Amniotic stem cell (primary cell): ENCODE results near the gene SMIM5.

Experiments used
- DNase-seq: peaks from one replicate; lab custom pipeline; 2025; lab: John Stamatoyannopoulos, UW

Gene SMIM5

GRCh38 chr17:75603123-75603522, 30.1 kb upstream of the SMIM5 start:
- DNase-seq, result no peak

GRCh38 chr17:75604034-75604695, 29.1 kb upstream of the SMIM5 start:
- DNase-seq, result no peak

- no peak for DNase-seq
These were observed 27.4 kb upstream of the SMIM5 start for GRCh38 chr17:75605790-75606189.

- DNase-seq, result no peak
These were observed 26.1 kb upstream of the SMIM5 start for GRCh38 chr17:75607086-75607485.

GRCh38 chr17:75610103-75610984, 22.9 kb upstream of the SMIM5 start:
- DNase-seq, result no peak

- no peak for DNase-seq
These were observed 21.3 kb upstream of the SMIM5 start for GRCh38 chr17:75611851-75612429.

- DNase-seq, result no peak
These were observed 20.2 kb upstream of the SMIM5 start for GRCh38 chr17:75612906-75613626.

GRCh38 chr17:75614006-75614405, 19.2 kb upstream of the SMIM5 start:
- no peak for DNase-seq

- DNase-seq, result no peak
These were observed 18.5 kb upstream of the SMIM5 start for GRCh38 chr17:75614556-75615270.

- DNase-seq, result no peak
These were observed 17.9 kb upstream of the SMIM5 start for GRCh38 chr17:75615301-75615700.

- DNase-seq, result no peak
These were observed 16.6 kb upstream of the SMIM5 start for GRCh38 chr17:75616521-75617122.

- no peak for DNase-seq
These were observed 16.0 kb upstream of the SMIM5 start for GRCh38 chr17:75617218-75617617.

- DNase-seq, result no peak
These were observed 15.6 kb upstream of the SMIM5 start for GRCh38 chr17:75617675-75618074.

GRCh38 chr17:75619506-75620431, 13.5 kb upstream of the SMIM5 start:
- no peak for DNase-seq

- DNase-seq, result no peak
These were observed 11.7 kb upstream of the SMIM5 start for GRCh38 chr17:75621489-75621888.

GRCh38 chr17:75622076-75622475, 11.2 kb upstream of the SMIM5 start:
- no peak for DNase-seq

GRCh38 chr17:75622771-75623273, 10.4 kb upstream of the SMIM5 start:
- no peak for DNase-seq

GRCh38 chr17:75623386-75623785, 9.8 kb upstream of the SMIM5 start:
- no peak for DNase-seq

GRCh38 chr17:75624021-75624420, 9.2 kb upstream of the SMIM5 start:
- DNase-seq, result no peak
